Measurements from ENCODE around the gene MICAL3.

- no peak for TF ChIP-seq CTCF (IDR thresholded peaks at IDR 0.05)
- TF ChIP-seq POLR2A (IDR thresholded peaks at IDR 0.05) = no peak
- no peak for TF ChIP-seq POLR2AphosphoS5 (IDR thresholded peaks at IDR 0.05)
Measured at GRCh38 chr22:18073467-18073866, 49.1 kb upstream of the MICAL3 start.

Measured in suprapubic skin (tissue), 4 donors.